HG03571 (cell line): ENCODE results near the gene UNC13D.
"Not testable (repeated sequence)": the region's sequence is repeated elsewhere in the genome, so short reads cannot be mapped to it uniquely, and the experiment has no call there.

Experiments
- ATAC-seq: cut with Tn5 transposase; IDR thresholded peaks from one replicate; pipeline ENCODE4 v1.9.1; 2021; ENCODE audit not compliant: unreplicated experiment

UNC13D gene

DNA sequence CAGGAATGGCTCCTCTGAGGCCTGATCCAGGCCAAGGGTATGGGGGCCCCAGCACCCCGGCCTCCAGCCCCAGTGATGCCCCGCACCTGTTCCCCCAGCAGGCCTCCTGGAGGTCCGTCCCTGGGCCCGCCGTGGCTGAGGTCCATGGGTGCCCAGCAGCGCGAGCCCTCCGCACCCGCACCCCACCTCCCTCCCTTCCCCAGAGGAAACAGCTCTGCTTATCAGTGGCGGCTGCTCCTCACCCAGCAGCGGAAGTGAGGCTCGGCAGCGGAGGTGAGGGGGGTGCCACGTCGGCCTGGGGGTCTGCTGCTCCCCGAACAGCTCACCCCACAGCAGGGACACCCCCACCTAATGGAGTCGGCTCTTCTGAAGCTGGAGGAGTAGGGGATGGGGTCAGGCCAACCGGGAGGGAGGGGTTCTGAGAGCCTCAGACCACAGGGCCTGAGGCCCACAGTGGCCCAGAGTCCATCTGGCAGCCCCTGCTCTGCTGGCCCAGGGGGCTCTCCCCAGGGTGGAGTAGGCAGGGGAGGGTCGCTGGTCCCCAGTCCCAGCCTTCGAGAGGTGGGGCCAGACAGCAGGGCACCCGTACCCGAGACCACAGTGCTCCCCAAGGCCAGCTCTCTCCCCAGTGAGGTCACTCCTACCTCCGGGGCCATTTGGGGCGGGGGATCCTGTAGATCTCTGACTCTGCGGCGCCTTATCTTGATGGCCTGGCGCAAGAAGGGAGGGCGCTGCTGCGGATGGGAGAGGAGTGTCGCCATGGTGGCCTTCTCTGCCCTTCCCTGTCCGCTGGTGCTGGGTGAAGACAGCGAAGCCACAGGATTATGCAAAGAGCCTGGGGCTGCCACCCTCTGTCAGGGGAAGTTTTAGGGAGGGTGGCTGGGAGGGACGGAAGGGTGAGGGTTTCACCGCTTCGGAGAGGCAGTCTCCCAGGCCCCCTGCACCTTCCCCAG lies at the start of gene UNC13D:
TSS of gene UNC13D (minus strand) at position 828 of the 953 bp plus-strand sequence. CDS start at position 761, 67 bp downstream.
- no peak for ATAC-seq

DNA sequence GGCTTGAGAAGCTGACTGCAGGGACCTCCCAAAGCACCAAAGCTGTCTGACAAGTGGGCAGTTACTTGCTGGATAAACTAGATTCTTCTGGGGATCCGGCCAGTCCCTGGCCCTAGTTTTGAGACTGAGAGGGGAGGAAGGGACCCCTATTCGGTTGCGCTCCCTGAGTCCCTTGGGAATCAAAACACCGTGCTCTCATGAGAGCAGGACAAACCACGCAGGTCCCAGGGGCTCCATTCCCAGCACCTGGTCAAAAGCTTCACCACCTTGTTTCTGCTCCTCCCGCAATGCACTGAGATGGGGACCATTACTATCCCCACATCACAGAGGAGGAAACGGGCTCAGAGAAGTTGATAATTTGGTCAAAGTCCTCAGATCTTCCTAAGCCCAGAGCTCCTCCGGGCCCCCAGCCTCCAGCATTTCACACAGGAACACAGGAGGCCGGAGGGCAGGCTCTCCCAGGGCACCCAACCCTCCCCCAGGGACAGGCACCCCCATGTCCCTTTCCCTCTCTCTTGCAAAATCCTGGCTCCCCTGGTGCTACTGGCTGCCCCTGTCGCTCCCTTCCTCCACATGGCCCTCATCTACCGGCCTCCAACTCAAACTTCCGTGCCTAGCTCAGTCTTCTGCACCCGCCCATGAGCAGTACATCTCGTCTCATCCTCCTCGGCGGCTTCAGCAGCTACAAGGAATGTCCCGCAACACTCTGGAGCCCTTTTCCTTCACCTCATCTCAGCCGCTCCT lies 49.3 kb upstream of the UNC13D start:
- no peak for ATAC-seq

DNA sequence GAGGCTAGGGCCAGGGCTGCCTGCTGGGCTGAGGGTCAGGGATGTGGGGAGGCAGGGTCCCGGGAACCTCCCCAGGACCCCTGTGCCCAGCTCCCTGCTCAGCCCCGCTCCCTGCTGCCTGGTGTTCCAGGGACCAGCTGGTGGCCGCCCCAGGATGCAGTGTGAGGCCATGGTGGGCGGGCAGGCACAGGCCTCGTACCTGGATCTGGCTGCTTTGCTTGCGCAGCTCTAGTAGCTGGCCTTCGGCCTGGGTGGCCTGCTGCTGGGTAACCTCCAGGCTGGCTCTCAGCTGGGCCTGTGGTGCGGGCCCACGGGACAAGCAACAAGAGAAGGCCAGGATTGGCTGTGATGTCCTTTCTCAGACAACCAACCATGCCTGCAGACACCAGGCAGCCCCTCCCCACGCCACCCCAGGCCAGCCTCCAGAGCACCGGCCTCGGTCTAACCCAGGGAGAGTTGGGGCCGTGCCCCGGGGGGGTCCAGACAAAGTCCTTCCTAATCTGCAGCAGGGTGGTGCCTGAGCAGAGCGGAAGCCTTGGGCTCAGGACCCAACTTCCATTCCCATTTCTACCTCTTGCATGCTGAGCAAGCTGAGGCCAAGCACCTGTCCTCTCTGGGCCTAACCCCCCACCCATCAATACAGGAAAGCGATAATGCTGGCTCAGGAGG lies 48.5 kb upstream of the UNC13D start:
- no peak for ATAC-seq

DNA sequence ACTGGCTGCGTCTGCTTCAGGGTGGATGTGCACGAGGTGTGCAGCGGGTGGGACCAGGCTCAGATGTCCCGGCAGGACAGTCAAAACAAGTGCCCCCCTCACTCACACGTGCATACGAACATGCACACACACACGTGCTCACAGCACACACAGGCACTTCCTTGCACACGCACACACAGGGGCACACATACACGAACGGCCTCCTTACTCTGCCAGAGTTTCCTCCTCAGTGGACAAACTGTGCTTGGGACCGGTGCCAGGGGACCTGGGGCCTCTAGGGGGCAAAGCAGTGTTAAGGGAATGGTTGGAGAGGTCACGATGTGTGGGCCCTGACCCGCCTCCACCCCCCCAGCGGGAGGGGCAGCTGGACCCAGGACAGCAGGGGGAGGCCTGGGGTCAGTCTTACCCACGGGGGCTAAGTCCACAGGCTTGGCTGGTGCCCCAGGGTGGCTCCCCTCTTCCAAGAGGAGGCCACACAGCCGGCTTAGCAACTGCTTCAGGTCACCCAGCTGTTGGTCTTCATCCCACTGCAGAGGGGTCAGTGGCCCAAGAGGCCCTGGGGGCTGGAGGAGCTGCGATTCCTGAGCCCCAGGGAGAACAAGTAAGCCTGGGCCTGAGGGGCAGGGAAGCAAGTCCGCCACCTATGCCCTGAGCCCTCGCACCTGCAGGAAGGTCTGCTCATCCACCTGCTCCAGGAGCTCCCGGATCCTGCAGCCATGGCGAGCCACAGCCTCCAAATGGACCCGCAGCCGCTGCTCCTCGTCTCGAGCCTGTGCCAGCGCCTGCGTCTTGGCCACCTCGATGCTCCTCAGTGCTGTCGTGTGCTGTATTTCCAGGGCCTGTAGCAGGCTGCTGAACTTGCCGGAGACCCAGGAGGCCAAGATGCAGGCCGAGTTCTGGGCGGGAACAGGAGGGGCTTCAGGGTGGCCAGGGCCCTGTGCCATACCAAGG lies 47.7 kb upstream of the UNC13D start:
- no peak for ATAC-seq

DNA sequence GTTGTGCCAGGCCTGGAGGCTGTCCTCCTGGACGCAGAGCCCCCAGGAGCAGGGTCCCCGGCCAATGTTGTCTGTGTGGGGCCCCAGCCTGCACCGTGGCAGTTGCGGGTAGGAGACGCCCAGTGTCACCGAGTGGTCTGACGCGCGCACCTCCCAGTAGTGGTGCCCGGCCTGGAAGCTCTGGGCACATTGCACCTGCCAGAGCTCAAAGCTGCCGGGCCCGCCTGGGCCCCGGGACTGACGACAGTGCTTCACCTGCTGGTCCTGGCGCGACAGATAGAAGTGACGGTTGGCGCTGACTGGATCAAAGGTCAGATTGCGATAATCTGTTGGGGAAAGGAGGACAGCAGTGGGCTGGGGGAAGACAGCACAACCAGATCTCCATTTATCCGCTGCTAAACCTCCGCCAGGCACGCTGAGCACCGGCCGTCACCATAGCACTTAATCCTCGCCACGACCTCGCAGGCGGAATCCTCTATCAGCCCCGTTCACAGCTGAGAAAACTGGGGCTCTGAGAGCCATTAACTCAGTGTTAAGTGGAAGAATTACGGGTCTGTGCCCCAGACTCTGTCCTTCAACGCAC lies 46.9 kb upstream of the UNC13D start:
- no peak for ATAC-seq

DNA sequence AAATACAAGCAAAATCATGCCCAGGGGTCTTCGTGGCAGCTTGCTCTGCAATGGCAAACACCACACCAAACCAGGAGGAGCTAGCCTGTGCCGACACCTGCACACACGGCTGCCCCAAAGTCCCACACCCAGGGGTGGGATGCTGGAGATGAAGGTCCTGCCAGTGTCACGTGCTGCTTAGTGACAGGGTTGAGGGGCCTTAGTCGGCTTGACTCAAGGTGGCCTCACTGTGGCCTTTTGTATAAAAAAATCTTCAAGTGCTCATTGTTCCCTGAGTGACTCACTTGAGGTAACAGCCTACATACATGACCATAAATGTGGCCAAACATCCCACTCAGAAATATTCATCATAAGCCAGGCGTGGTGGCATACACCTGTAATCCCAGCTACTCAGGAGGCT lies 45.2 kb upstream of the UNC13D start:
- no peak for ATAC-seq

DNA sequence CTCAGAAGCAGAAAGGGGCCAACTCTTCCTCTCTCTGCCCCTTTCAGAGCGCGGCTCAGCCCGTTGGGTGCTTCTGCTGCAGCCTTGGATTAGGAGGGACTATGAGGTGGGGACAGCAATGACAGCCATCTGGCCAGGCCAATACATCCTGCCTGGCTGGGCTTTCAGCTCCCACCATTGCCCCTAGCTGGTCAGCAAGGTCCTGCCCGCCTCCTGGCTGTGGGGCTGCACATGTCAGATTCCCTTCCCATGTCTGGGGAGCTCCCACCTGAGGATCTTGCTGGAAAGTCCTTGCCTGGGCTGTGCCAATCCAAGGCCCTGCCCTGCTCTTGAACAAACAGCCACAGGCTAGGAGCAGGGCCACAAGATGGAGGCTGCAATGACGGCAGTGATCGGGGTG lies 44.3 kb upstream of the UNC13D start:
- no peak for ATAC-seq

DNA sequence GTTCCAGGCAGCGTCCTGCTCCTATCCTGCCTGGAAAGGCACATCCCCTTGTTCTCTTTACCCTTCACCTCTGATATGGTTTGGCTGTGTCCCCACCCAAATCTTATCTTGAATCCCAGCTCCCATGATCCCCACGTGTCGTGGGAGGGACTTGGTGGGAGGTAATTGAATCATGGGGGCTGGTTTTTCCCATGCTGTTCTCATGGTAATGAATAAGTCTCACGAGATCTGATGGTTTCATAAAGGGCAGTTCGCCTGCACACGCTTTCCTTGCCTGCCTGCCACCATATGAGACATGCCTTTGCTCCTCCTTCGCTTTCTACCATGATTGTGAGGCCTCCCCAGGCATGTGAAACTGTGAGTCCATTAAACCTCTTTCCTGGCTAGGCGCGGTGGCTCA lies 41.7 kb upstream of the UNC13D start:
- ATAC-seq: not testable (repeated sequence)

DNA sequence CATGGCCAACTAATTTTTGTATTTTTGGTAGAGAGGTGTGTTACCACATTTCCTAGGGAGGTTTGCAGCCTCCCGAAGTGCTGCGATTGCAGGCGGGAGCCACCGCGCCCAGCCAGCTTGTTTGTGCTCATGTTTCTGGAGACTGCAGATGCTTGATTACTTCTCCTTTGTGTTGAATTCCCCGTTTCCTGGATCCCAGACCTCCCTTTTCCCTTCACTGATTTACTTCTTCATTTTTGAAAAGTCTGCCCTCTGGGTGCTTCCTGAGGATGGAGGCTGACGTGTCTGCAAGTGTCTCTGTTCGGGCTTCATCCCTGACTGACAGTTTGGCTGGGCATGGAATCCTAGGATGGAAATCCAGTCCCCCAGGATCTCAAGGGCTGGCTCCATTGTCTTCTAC lies 41.2 kb upstream of the UNC13D start:
- no peak for ATAC-seq

DNA sequence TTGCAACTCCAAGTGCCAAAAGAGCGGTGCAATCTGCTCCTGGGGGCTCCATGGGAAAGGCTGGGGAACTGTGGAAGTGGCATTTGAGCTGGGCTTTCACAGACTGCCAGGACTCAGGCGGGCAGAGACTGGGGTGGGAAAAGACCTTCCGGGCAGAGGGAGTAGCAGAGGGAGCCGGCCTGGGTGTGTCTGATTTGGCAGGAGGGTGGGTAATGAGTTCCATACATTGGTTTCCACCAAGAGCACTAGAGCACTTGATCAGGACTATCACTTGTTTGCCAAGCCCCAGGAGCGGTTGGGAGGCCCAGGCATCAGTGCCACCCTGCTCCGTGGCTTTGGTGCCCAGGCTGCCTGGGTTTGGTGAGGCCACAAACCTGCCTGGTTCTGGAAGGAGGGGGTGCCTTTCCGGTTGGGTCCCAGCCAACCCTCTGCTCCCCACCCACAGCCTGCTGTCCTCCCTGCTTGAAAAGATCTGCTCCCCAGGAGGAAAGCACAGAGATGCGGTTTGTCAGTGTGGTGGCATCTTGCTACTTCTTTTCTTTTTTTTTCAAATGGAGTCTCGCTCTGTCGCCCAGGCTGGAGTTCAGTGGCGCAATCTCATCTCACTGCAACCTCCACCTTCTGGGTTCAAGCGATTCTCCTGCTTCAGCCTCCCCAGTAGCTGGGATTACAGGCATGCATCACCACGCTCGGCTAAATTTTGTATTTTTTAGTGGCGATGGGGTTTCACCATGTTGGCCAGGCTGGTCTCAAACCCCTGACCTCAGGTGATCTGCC lies 37.7 kb upstream of the UNC13D start:
- ATAC-seq: no peak

DNA sequence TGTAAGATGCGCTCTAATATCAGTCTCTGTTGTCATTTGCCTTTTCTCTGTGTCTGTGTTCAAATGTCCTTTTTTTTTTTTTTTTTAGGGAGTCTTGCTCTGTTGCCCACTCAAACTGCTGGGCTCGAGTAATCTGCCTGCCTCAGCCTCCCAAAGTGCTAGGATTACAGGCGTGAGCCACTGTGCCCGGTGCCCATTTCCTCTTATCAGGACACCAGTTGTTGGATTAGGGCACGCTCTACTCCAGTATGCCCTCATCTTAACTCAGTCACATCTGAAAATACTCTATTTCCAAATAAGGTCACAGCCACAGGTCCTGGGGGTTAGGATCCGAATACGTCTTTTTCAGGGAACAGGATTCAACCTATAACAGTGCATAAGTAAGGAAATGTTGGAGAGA lies 36.1 kb upstream of the UNC13D start:
- no peak for ATAC-seq

DNA sequence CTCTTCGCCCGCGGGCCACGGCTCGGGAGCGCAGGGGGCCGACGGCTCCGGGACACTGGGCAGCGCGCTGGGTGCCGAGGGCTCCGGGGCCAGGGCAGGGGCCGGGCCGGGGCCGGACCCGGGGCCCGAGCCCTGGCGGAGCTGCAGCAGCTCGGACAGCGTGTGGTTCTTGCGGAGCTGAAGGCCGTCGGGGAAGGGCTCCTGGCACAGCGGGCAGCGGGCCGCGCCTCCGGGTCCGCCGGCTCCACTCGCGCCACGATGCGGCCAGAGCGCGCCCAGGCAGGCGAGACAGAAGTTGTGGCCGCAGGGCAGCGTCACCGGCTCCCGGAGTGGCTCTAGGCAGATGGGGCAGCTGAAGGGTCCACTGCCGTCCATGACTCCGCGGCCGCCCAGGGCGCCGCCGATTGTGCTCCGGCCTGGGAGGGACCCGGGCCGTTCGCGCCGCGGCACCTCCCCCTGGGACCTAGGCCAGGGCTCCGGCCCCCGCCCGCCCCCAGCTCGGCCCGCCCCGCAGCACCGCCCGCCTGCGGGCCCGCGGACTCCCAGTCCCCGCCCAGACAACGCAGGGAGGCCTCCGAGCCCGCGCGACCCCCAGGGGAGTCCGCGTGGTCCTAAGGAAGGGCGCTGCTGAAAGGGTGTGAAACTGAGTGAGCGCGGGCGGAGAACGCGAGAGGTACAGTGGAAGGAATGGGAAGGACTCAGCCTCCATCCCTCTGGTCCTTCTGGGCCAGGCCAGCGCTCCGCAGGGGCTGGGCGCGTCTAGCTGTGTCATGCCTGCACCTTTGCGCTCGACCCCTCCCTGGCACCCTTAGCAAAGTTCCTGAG lies 34.2 kb upstream of the UNC13D start, which contains the start of gene TRIM47:
TSS of gene TRIM47 (minus strand) at position 408 of the 825 bp plus-strand sequence. CDS start at position 375, 33 bp downstream.
- no peak for ATAC-seq

DNA sequence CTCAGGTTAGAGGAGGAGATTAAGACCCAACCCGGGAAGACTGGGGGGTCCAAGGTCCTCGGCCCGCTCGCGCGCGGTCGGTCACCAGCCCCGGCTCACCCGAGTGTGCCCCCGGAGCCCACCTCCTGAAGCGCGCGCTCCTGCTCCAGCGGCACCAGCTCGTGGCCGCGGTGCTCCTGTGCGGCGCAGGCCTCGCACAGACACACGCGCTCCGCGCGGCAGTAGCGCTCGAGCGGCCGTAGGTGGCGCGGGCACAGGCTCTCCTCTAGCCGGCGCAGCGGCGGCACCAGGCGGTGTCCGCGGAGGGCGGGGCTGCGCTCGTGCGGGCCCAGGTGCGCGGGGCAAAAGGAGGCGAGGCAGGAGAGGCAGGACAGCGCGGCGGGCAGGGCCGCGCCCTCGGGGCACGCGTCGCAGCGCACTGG lies 33.6 kb upstream of the UNC13D start:
- no peak for ATAC-seq

DNA sequence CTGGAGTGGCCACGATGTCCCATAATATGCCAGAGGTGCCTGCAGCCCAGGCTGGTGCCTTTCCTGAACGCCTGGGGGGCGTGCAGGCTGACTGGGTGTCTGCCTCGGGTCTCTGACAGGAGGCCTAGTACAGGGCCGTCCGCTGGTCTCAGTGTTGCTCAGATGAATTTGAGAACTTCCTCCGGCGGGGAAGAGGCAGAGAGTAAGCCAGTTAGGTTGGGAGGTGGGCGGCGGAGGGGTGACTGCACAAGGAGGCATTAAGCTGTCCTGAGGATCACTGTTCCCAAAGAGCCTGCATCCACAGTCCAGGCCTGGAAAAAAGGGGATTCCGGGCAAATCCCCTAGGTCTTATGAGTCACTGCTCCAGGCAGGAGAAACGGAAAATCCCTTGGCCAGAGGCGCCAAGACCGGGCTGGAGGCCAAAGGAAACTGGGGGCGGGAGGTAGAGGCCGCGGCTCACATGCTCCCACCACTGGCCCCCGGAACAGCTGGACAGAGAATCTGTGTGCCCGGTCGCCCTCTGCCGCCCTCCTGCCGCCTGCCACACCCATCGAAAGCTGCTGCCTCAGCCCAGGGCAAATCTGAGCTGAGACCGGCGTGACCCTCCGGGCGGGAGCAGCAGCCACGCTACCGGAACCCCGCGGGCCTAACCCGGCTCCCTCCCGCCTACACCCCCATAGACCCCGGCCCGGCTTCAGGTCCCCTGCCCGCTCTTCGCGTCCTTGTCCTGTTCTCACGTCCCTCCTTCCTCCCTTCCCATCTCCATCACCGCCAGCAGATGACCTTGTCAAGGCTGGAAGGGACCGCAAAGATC lies 32.9 kb upstream of the UNC13D start:
- ATAC-seq: no peak

DNA sequence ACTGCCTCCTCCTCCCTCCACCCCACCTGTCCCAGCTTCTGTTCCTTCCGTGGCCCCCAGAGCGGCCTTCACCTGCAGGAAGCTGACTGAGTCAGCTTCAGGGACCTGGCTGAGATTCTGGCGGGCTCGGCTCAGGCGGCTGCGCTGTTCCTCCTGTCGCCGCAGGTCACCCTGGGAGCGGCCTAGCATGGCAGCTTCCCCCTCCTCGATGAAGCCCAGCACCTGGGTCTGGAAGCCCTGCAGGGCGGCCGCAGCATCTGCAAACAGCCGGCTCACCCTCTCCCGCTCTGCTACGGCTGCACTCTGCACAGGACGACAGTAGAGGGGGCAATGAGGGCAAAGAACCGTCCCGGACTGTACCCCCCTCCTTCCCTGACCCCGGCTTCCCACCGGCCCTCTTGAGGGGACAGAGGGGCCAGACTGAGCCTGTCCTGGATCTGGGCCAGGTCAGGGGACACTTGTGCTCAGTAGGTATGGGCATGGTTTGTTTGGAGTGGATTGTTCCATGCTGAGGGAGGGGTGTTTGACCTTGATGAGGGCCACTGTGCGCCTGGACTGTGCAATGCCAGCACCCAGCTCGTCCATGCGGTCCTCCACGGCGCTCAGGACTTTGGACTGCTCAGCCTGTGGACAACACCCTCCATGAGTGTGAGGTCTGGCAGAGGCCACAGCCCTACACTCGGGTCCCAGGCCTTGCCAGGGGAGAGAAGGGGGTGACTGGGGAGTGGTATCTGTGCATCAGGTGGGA lies 32.2 kb upstream of the UNC13D start:
- no peak for ATAC-seq

DNA sequence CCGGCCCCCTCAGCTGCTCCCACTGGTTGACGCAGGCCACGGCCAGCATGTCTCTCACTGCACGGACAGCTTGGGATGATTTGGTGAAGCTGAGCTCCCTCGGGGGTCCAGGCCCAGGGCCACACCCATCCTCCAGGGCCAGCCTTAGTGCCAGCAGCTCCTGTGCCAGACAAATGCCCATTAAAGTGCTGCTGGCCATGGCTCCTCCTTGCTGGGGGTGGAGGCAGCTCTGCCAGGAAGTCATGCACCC lies 31.7 kb upstream of the UNC13D start:
- no peak for ATAC-seq
